Esophagus squamous epithelium (tissue), 5 donors: ENCODE measurements around the gene ASPRV1. TPM values are rescaled to one million over a fixed set of nuclear protein-coding genes. Genes with fewer than 3 reads are reported as not detected.

ENCODE experiments used
- DNase-seq: peaks from one replicate; lab custom pipeline; 2025; lab: John Stamatoyannopoulos, UW
- H3K27ac ChIP-seq, 4 donors: fragments of 200-600 bp; sonication (generic); one replicate each; pipeline ENCODE4 v1.5.1; 2016 to 2019; ENCODE audit warnings: mild to moderate bottlenecking in 1 of 4
- H3K27me3 ChIP-seq, 4 donors: fragments of 200-600 bp; sonication (generic); 1 replicate in 3 of 4; 2 replicates in 1 of 4; pipeline versions ENCODE4 v1.5.1 to v1.6.0; 2017 to 2021; ENCODE audit warnings: antibody characterized with exemption in 1 of 4
- H3K36me3 ChIP-seq, 3 donors: fragments of 200-600 bp; sonication (generic); one replicate each; pipeline ENCODE4 v1.5.1; 2016 to 2019
- H3K4me1 ChIP-seq, 3 donors: fragments of 200-600 bp; sonication (generic); one replicate each; pipeline ENCODE4 v1.5.1; 2017 to 2019
- H3K4me3 ChIP-seq, 4 donors: fragments of 200-600 bp; sonication (generic); 1 replicate in 3 of 4; 2 replicates in 1 of 4; pipeline ENCODE4 v1.5.1; 2016 to 2019; ENCODE audit warnings: mild to moderate bottlenecking in 2 of 4, moderate library complexity in 1 of 4
- H3K9me3 ChIP-seq, 3 donors: fragments of 200-600 bp; sonication (generic); one replicate each; pipeline ENCODE4 v1.5.1; 2016 to 2019
- POLR2A ChIP-seq, 4 donors: fragments of 450-650 bp; IDR thresholded peaks; one replicate each; pipeline ENCODE4 v1.6.1; 2017; ENCODE audit warnings: antibody characterized with exemption in 4 of 4, mild to moderate bottlenecking in 4 of 4, moderate library complexity in 3 of 4
- WGBS, 2 donors: methylation state at CpG; one replicate each; pipeline ENCODE4 v1.1.5; 2018; 5-methylcytosine and 5-hydroxymethylcytosine counted together
- intact Hi-C: fragments of 100-400 bp; cut with DNase I; formaldehyde crosslinking; loops from one replicate; pipeline ENCODE4 v1.15.0; 2022
- total RNA-seq, 4 donors: library from RNA; depleted of rRNA; stranded (reverse); fragments of >200 nt; gene quantifications; one replicate each; pipeline ENCODE4 v1.1.0, GENCODE V29; 2016
- TF ChIP-seq, protein P1 (sequence below), 6 experiments: fragments of 450-650 bp in 4 of 6; fragments of 200-600 bp in 2 of 6; sonication (generic) in 2 of 6; IDR thresholded peaks; one replicate each; pipeline ENCODE4 v1.5.1; 2016 to 2019; ENCODE audit warnings: antibody characterized with exemption in 6 of 6, mild to moderate bottlenecking in 4 of 6, moderate library complexity in 4 of 6
- donor health status: DM: yes; HTN: yes; CAD: no.

The ASPRV1 gene
- total RNA-seq, 4 donors from 2014 or later, result 0.18 to 1.5 (median 0.34) TPM

DNA sequence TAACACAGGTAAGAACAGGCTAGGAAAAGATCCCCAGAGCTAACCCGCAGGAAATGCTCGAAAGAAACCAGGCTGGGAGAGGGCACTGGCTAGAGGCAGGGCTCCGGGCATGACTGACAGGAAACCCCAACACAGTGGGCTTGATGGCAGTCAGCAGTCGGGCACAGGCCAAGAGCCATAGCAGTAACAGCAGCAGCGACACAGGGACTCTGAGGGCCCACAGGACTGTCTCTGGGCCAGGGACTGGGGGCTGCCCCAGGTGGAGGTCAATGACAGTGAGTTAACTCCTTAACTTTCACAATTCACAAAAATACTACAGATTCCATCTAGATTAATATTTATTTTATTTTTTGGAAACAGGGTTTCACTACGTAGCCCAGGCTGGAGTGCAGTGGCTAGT, 37.3 kb upstream of the ASPRV1 start:
- no peak overlapping the region for H3K4me3 ChIP-seq
- H3K4me1 ChIP-seq, result peaks cover 0 to 32% (median 0%) of the 10 kb centered on the region in 3 donors
- TF ChIP-seq, protein P1, sequence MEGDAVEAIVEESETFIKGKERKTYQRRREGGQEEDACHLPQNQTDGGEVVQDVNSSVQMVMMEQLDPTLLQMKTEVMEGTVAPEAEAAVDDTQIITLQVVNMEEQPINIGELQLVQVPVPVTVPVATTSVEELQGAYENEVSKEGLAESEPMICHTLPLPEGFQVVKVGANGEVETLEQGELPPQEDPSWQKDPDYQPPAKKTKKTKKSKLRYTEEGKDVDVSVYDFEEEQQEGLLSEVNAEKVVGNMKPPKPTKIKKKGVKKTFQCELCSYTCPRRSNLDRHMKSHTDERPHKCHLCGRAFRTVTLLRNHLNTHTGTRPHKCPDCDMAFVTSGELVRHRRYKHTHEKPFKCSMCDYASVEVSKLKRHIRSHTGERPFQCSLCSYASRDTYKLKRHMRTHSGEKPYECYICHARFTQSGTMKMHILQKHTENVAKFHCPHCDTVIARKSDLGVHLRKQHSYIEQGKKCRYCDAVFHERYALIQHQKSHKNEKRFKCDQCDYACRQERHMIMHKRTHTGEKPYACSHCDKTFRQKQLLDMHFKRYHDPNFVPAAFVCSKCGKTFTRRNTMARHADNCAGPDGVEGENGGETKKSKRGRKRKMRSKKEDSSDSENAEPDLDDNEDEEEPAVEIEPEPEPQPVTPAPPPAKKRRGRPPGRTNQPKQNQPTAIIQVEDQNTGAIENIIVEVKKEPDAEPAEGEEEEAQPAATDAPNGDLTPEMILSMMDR (IDR thresholded peaks at IDR 0.05), result no peak
- TF ChIP-seq POLR2A (IDR thresholded peaks at IDR 0.05), result no peak
- 84 to 95% methylated on average over 5 to 6 of the region's 6 CpGs for WGBS, 2 donors
- intact Hi-C loops, result no loop called here
- DNase-seq, result no peak
- peaks cover 0 to 27% (median 0%) of the 10 kb centered on the region in 3 donors for H3K36me3 ChIP-seq
- no peaks in the 10 kb centered on the region for H3K27me3 ChIP-seq
- no peaks in the 10 kb centered on the region for H3K9me3 ChIP-seq
- peak overlapping the region in 3 of 4 donors; percentile 59 to 82 (median 80) for H3K27ac ChIP-seq

DNA sequence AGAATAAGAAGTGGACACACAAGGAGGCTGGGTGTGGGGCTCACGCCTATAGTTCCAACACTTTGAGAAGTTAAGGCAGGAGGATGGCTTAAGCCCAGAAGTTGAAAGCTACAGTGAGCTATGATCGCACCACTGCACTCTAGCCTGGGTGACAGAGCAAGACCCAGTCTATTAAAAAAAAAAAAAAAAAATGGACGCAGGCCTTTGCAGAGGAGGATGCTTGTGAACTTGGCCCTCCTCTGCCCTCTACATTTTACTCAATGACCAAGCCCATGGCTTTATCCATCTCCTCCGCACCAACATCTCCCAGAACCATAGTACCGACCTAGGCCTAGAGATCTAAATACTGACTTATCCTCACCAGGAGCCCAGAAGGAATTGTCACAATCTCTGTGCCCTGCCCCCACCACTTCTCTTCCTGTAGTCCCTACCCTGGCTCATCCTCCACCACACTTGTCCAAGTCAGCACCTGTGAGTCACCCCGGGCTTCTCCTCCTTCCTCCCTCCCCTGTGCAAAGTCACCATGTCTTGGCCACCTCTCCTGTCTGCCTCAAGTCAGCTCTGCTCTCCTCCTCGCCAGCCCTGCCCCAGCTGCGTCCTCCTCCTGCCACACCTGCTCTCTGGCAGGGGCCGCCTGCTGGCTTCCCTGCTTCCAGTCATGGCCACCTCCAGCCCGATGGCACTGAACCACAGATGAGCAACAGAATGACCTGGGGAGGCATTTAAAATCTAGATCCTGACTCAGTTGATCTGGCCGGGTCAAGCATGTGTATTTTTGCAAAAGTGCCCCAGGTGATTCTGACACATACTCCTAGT, 35.8 kb upstream of the ASPRV1 start:
- no peaks in the 10 kb centered on the region for H3K27me3 ChIP-seq
- WGBS, 2 donors, result 61 to 71% methylated on average over 10 to 11 of the region's 11 CpGs
- no peak overlapping the region for H3K4me3 ChIP-seq
- peaks cover 0 to 32% (median 0%) of the 10 kb centered on the region in 3 donors for H3K4me1 ChIP-seq
- H3K9me3 ChIP-seq, result no peaks in the 10 kb centered on the region
- DNase-seq, result no peak
- no peak for TF ChIP-seq POLR2A (IDR thresholded peaks at IDR 0.05)
- TF ChIP-seq, protein P1 (IDR thresholded peaks at IDR 0.05), result peak in 1 of 6 experiments; percentile 21
- H3K27ac ChIP-seq, result peak overlapping the region; percentile 28 to 82 (median 65)
- peaks cover 0 to 38% (median 0%) of the 10 kb centered on the region in 3 donors for H3K36me3 ChIP-seq
- intact Hi-C loops, result no loop called here

DNA sequence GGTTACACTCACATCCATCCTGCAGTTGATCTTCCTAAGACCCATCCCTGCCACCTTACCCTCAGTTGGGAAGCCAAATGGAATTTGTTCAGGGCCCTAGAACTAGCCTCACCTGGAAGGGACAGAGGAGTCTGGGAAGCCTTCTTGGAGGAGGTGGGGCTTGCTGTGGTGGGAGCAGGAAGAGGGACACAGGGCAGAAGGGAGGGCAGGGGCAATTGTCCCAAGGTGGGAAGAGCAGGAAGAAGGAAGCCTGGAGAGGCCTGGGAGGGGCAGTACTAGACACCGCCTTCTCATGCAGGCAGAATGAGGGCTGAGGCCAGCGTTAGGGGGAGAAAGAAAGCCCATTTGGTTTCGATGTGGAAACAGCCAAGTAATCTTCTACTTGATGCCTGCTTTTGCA, 34.1 kb upstream of the ASPRV1 start:
- peak overlapping the region in 1 of 4 donors; percentile 82 for H3K27ac ChIP-seq
- WGBS, 2 donors, result 89 to 94% methylated on average over 3 of the region's 3 CpGs
- no peaks in the 10 kb centered on the region for H3K9me3 ChIP-seq
- H3K4me1 ChIP-seq, result peaks cover 0 to 32% (median 0%) of the 10 kb centered on the region in 3 donors
- H3K4me3 ChIP-seq, result no peak overlapping the region
- peaks cover 0 to 38% (median 0%) of the 10 kb centered on the region in 3 donors for H3K36me3 ChIP-seq
- intact Hi-C loops, result no loop called here
- no peaks in the 10 kb centered on the region for H3K27me3 ChIP-seq
- DNase-seq, result no peak
- no peak for TF ChIP-seq POLR2A (IDR thresholded peaks at IDR 0.05)
- TF ChIP-seq, protein P1 (IDR thresholded peaks at IDR 0.05), result no peak

DNA sequence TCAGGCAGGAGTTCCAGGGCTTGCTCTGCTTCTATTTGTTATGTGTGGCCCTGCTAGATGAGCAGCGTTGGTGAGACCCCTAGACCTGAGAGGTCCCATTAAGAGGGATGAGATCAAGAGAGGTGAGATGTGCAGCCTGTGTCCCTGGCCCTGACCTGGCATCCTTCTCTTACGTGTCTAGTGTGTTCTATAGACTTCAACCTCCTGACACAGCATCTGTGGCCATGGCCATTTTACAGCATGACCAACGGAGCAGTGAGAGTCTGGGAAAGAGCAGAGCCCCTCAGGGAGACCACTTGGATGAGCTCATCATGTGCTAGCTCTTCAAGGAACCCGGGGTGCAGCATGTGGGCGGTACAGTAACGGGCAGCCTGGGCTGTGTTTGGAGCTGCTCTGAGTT, 32.7 kb upstream of the ASPRV1 start:
- H3K27me3 ChIP-seq, result no peaks in the 10 kb centered on the region
- H3K27ac ChIP-seq, result no peak overlapping the region
- intact Hi-C loops, result no loop called here
- no peak overlapping the region for H3K4me3 ChIP-seq
- 82 to 89% methylated on average over 4 to 5 of the region's 6 CpGs for WGBS, 2 donors
- no peak for DNase-seq
- TF ChIP-seq, protein P1 (IDR thresholded peaks at IDR 0.05), result no peak
- no peak for TF ChIP-seq POLR2A (IDR thresholded peaks at IDR 0.05)
- H3K36me3 ChIP-seq, result peaks cover 0 to 38% (median 0%) of the 10 kb centered on the region in 3 donors
- H3K9me3 ChIP-seq, result no peaks in the 10 kb centered on the region
- peaks cover 0 to 36% (median 0%) of the 10 kb centered on the region in 3 donors for H3K4me1 ChIP-seq

DNA sequence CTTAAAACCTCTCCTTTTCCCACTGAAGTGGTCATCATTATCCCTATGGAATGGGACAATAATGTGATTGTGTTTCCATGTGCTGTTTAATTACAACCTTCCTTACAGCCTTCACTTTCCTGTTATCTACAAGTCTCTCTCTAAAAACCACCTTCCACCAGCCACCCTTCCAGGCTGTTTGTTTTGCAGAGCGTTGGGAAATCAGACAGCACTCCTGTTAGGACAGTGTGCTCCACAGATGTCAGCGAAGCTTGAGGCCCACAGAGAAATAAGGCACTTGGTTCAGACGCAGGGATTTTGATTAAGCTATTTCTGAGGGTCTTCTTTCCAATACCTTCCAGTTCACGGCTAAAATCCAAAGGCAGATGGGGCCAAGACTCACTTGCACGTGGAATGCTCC, 32.3 kb upstream of the ASPRV1 start:
- Histone ChIP-seq H3K27ac (no peak overlapping the region), H3K27me3 (no peaks in the 10 kb centered on the region), H3K4me3 (no peak overlapping the region), H3K9me3 (no peaks in the 10 kb centered on the region), H3K36me3 (peaks cover 0 to 38% (median 0%) of the 10 kb centered on the region in 3 donors), H3K4me1 (peaks cover 0 to 34% (median 0%) of the 10 kb centered on the region in 3 donors)
- no peak for DNase-seq
- TF ChIP-seq, protein P1 (IDR thresholded peaks at IDR 0.05), result no peak
- no peak for TF ChIP-seq POLR2A (IDR thresholded peaks at IDR 0.05)
- intact Hi-C loops, result no loop called here
- WGBS, 2 donors, result 89 to 94% methylated on average over 4 to 5 of the region's 5 CpGs
